ACHN (cell line): ENCODE measurements around the gene SERPINH1.

Experiments
- DNase-seq: peaks from one replicate; pipeline ENCODE4 v3.0.0-alpha.2; 2015
- in situ Hi-C: cut with HindIII; loops from 2 replicates; pipeline ENCODE4 v1.10.0; 2017; ENCODE audit warnings: low sequenced_read_pairs, low pct_ligation_motif_present, low pct_unique_long_range_greater_than_20kb

SERPINH1 gene

GRCh38 chr11:75562048-75562835 lies at the start of gene SERPINH1:
Gene SERPINH1, plus strand, starts transcription at chr11:75562253. Its CDS starts 4,097 bp downstream, at chr11:75566350.
- peak; percentile 83 for DNase-seq
- in situ Hi-C loops: no loop called here

- in situ Hi-C loops: no loop called here
- no peak for DNase-seq
These were observed 48.8 kb upstream of the SERPINH1 start for GRCh38 chr11:75513250-75513649.

- no peak for DNase-seq
- in situ Hi-C loops: no loop called here
These were observed 47.5 kb upstream of the SERPINH1 start for GRCh38 chr11:75514596-75514995.

- DNase-seq: no peak
- in situ Hi-C loops: no loop called here
These were observed 45.9 kb upstream of the SERPINH1 start for GRCh38 chr11:75516140-75516539.

- in situ Hi-C loops: no loop called here
- no peak for DNase-seq
These were observed 45.2 kb upstream of the SERPINH1 start for GRCh38 chr11:75516886-75517285.

GRCh38 chr11:75518204-75518549 lies 43.9 kb upstream of the SERPINH1 start:
- in situ Hi-C loops: no loop called here
- DNase-seq: no peak

GRCh38 chr11:75518771-75519653 lies 43.0 kb upstream of the SERPINH1 start:
- in situ Hi-C loops: no loop called here
- no peak for DNase-seq

GRCh38 chr11:75520688-75521087 lies 41.4 kb upstream of the SERPINH1 start:
- in situ Hi-C loops: no loop called here
- DNase-seq: no peak

GRCh38 chr11:75522286-75523044 lies 39.6 kb upstream of the SERPINH1 start:
- in situ Hi-C loops: no loop called here
- no peak for DNase-seq

GRCh38 chr11:75523189-75523588 lies 38.9 kb upstream of the SERPINH1 start:
- in situ Hi-C loops: no loop called here
- no peak for DNase-seq

GRCh38 chr11:75523811-75524664 lies 38.0 kb upstream of the SERPINH1 start:
- in situ Hi-C loops: no loop called here
- no peak for DNase-seq

- in situ Hi-C loops: no loop called here
- DNase-seq: no peak
These were observed 37.2 kb upstream of the SERPINH1 start for GRCh38 chr11:75524665-75525432.

- in situ Hi-C loops: no loop called here
- DNase-seq: peak; percentile 78
These were observed 36.4 kb upstream of the SERPINH1 start, which contains the start of gene GDPD5 for GRCh38 chr11:75525433-75526191. Gene GDPD5, minus strand, starts transcription at chr11:75525941. Its CDS starts 48,206 bp downstream, at chr11:75477735.

- in situ Hi-C loops: no loop called here
These were observed 35.9 kb upstream of the SERPINH1 start for GRCh38 chr11:75526192-75526541.

GRCh38 chr11:75527130-75527529 lies 34.9 kb upstream of the SERPINH1 start:
- in situ Hi-C loops: no loop called here

More at GRCh38 chr11:75526192-75526541, 35.9 kb upstream of the SERPINH1 start:
- DNase-seq: no peak

GRCh38 chr11:75527938-75528735 lies 33.9 kb upstream of the SERPINH1 start:
- in situ Hi-C loops: no loop called here
- peak; percentile 25 for DNase-seq

More at GRCh38 chr11:75527130-75527529, 34.9 kb upstream of the SERPINH1 start:
- DNase-seq: no peak
